Right ventricle myocardium superior (tissue), 1 donor: Measurements from ENCODE around the gene DUOXA2. TPM values are rescaled to one million over a fixed set of nuclear protein-coding genes. Genes with fewer than 3 reads are reported as not detected.
"Not testable (repeated sequence)": the region's sequence is repeated elsewhere in the genome, so short reads cannot be mapped to it uniquely, and the experiment has no call there.

Experiments
- ATAC-seq: fragments of 200-7000 bp; cut with Tn5 transposase; one replicate; pipeline ENCODE4 v1.9.1; 2020; ENCODE audit warnings: mild to moderate bottlenecking; ENCODE audit not compliant: poor library complexity
- DNase-seq: peaks from one replicate; pipeline ENCODE4 v3.0.0-alpha.2; 2020
- intact Hi-C: fragments of 100-400 bp; cut with DNase I; formaldehyde crosslinking; loops from one replicate; pipeline ENCODE4 v1.11.2; 2022
- long read RNA-seq: library from polyadenylated mRNA; unstranded; transcript quantifications from one replicate; pipeline ENCODE4 v2.0.0, GENCODE V29; 2021
- total RNA-seq: library from RNA; stranded (reverse); fragmentation: NEBNext Ultra II Directional; extraction: Animal tissue kit (Norgen Biotek cat#: 25700); gene quantifications from one replicate; pipeline ENCODE4 v1.2.1, GENCODE V29; 2021
- donor health status: DM: no; HTN: yes; CAD: no; lungs with severe emphysema.

DUOXA2 gene
- total RNA-seq, result not detected
- long read RNA-seq, result 0 reads

DNA sequence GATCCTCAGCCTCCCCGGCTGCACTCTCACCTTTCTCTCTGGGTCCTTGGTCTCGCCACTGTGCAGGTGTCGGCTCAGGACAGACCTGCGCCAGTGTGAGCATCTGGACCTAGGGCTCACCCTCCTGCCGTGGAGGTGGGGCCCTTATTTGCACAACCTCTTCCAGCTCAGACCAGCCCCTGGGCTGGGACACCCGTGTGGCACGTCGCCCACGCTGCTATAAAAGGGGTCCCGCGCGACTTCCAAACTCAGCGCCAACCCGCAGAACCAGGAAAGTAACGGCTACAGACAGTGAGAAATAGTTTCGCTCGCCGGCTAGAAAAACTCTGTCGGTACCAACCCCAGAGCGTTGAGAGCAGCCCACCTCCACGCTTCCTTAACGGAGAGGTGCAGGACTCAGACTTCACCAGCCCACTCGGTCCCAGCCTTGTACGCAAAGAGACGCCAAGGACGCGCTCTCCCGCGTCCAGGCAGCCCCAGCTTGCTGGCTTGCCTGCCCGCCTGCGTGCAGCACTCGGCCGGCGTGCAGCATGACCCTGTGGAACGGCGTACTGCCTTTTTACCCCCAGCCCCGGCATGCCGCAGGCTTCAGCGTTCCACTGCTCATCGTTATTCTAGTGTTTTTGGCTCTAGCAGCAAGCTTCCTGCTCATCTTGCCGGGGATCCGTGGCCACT is at the start of gene DUOXA2, which contains the start of gene DUOX2:
Gene DUOXA2 (plus strand): TSS at position 251 of the 675 bp plus-strand sequence. CDS start 280 bp downstream, at position 531.
Gene DUOX2 (minus strand): TSS at position 97 of the 675 bp plus-strand sequence. CDS start 761 bp downstream, outside the sequence.
- DNase-seq (no peak), ATAC-seq (no peak)
- intact Hi-C loops, result loop anchor here (10.0 kb wide), 1 partner anchor 69 kb away; no protein-coding TSS in a partner anchor

DNA sequence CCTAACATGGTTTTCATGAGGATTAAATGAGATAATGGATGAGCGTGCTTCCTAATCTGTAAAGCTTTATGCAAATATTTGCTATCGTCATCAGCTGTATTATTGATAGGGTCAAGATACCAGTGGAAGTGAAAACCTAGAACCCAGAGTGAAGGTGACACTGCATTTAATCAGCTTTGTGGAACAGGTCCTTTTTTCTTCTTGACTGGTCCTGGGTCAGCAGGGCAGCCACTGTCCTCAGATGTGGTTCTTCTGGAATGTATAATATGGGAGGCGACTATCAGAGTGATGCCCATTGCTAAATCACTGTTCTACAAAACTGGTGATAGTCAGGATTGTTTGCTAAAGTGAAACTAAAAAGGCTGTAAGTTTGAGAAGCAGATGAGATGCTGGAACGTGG is 49.7 kb upstream of the DUOXA2 start:
- no peak for DNase-seq
- intact Hi-C loops, result no loop called here
- ATAC-seq, result no peak

DNA sequence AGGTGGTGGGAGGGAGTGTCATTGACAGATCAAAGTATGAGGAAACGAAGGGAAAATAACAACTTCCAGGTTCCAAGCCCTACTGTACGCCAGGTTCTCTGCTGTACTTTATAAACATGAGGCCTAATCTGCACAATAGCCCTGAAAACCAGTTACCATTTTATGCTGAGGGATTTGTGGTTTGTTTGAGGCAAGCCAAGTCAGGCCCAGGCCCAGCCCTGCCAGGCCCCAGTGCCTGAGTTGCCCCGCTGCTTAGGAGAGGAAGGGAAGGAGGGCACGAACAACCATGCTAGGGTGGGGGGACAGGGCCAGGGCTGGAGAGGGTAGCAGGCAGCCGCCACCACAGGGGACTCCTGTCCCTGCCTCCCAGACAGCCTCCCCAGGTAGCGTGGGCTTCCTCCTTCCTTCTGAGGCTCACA is 44.2 kb upstream of the DUOXA2 start:
- intact Hi-C loops, DNase-seq, ATAC-seq: not testable (repeated sequence)

DNA sequence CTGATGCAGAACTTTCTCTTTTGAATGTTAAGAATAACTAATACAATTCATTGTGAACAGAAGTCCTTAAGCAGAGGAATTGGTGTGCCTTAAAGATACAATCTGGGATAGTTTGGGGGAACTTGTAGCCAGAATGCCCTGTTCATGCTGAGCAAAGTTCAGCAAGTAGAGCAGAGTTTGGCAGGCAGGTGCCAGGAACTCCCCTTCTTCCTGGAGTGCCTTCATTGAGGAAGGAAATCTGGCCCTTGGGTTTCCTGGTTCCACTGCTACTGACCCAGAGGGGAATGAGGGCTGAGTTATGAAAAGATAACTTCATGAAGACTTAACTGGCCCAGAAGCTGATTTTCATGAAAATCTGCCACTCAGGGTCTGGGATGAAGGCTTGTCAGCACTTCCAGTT is 40.5 kb upstream of the DUOXA2 start:
- intact Hi-C loops, ATAC-seq, DNase-seq: not testable (repeated sequence)

- ATAC-seq, DNase-seq, intact Hi-C loops: not testable (repeated sequence)
Observed at GRCh38 chr15:45075440-45076320, 38.4 kb upstream of the DUOXA2 start.

GRCh38 chr15:45077391-45077790 is 36.7 kb upstream of the DUOXA2 start:
- DNase-seq, intact Hi-C loops: not testable (repeated sequence)
- peak; percentile 68 for ATAC-seq

DNA sequence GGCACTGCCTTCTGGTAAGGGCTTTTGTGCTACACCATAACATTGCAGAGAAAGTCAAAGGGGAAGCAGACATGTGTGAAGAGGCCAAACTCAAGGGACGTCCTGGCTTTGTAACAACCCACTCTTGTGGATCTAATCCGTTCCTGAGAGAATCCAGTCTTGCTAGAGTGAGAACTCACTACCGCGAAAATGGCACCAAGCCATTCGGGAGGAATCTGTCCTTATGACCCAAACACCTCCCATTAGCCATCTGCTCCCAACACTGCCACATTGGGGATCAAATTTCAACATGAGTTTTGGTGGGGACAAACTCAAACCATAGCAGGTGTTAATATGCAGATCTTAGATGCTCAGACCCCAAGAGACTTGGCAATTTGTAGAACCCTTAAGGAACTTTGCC is 34.9 kb upstream of the DUOXA2 start:
- DNase-seq, intact Hi-C loops: not testable (repeated sequence)
- ATAC-seq, result peak; percentile 8

DNA sequence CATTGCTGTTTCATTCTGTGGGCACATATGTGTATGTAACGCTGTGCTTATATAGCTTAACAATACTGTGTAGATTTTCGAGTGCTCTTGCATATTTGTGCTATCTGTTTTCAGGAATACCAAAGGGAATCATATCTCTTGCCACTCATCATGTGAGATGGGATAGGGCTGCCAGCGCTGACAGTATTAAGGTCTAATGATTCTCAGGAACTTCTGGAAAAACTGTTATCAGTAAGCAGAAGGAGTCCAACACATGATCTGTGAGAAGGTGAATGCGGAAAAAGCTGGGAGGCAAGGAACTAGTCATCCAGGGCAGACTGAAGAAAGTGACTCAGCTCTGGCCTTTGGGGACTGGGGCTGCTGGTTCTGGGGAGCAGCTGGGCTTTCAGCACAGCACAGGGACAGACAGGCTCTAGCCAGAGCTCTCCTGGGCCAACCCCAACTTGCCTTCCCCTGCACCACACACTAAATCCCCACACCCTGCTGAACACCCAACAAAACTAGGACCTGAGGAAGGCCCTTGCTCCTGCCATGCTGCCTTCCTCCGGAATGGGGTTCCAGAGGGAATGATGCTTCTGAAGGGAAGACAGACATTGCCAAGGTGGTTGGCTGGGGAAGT is 34.4 kb upstream of the DUOXA2 start:
- ATAC-seq, result peak; percentile 21
- DNase-seq, intact Hi-C loops: not testable (repeated sequence)

GRCh38 chr15:45080593-45080992 is 33.5 kb upstream of the DUOXA2 start:
- DNase-seq, intact Hi-C loops: not testable (repeated sequence)
- ATAC-seq, result peak; percentile 79

- DNase-seq, intact Hi-C loops, ATAC-seq: not testable (repeated sequence)
Observed at GRCh38 chr15:45082412-45082811, 31.7 kb upstream of the DUOXA2 start.

GRCh38 chr15:45083223-45083622 is 30.9 kb upstream of the DUOXA2 start:
- intact Hi-C loops, result no loop called here
- ATAC-seq (no peak), DNase-seq (no peak)

GRCh38 chr15:45084163-45084562 is 30.0 kb upstream of the DUOXA2 start:
- intact Hi-C loops, result no loop called here
- ATAC-seq, result no peak
- no peak for DNase-seq

GRCh38 chr15:45087513-45087912 is 26.6 kb upstream of the DUOXA2 start:
- intact Hi-C loops, result no loop called here
- DNase-seq (no peak), ATAC-seq (no peak)

- intact Hi-C loops, result no loop called here
- DNase-seq (no peak), ATAC-seq (no peak)
Observed at GRCh38 chr15:45088801-45089711, 25.1 kb upstream of the DUOXA2 start.

DNA sequence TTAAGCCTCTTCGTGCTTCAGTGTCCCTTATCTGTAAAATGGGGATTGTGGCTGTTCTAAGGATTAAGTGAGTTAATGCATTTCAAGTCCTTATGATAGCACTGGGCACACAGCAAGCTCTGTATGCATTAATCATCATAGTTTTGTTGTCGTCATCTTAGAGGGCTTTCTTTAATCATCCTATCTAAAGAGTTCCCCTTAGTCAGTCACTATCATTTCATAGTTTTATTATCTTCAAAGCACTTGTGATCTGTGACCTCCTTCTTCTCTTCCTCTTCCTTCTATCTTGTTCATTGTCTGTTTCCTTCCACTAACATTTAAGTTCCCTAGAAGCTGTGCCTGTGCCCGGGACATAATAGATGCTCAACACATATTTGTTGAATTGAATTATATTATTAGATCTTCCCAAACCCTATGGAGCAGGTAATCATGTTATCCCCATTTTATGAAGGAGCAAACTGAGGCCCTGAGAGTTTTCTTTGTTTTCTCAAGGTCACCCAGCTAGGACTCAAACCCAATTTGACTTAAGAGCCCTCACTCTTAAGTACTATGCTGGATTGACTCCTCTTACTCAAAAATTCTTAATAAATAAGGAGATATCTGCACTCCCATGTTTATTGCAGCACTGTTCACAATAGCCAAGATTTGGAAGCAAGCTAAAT is 24.3 kb upstream of the DUOXA2 start:
- intact Hi-C loops, result no loop called here
- no peak for DNase-seq
- ATAC-seq, result no peak

- ATAC-seq (no peak), DNase-seq (no peak)
- intact Hi-C loops, result no loop called here
Observed at GRCh38 chr15:45091161-45091560, 23.0 kb upstream of the DUOXA2 start.

DNA sequence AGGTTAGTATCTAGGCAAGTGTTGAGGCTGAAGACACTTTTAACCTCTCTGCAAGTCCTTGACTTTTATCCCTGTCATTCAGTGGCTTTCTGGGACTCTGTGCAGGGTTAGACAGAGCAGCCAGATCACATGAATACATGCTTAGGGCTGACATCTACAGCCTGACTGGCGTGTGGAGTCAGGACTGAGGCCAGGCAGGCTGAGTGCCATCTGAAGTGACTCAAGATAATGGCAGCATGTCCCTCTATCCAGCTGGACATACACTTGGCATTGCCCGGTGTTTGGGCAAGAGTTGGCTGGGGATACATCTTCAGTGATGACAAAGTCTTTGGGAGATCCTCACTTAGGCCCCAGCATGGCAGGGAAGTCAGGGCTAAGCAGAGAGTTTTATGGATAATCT is 22.6 kb upstream of the DUOXA2 start:
- peak; percentile 93 for ATAC-seq
- peak; percentile 68 for DNase-seq
- intact Hi-C loops, result no loop called here

DNA sequence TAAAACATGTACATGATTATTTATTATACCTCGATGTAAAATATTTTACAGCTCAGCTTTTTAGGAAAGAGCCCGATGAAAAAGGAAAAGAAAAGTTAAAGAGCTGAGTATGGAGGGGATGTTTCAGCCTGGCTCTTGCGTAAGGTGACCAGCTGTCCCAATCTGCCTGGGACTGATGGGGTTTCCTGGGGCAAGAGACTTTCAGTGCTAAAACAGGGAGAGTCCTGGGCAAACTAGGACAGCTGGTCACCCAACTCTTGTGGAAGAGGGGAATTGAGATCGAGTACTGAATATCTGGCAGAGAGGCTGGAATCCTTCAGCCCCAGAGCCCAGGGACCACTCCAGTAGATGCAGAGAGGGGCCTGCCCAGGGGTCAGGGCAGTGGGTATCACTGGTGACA is 21.1 kb upstream of the DUOXA2 start:
- no peak for DNase-seq
- intact Hi-C loops, result no loop called here
- ATAC-seq, result no peak
